ENCODE measurements around the gene ASB11.

The ASB11 gene

DNA sequence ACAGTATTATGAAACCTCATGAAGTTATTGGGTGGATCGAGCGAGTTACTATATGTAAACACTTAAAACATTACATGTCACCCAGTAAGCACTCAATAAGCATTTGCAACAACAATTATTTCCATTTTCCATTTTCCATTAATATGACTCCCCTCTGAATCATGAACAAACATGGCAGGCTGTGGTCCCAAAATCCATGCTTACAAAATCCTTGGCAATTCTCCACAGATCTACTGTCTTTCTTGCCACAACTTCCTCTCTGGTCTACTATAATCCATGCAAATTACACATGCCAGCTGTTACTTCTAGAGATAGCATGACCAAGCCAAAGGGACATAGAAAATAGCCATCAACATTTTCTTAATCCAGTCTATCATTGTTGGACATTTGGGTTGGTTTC lies 22.0 kb downstream of the ASB11 start:
- Histone ChIP-seq H3K9ac (ENCODE audit: low read depth, low read length, poor library complexity) (no peak overlapping the region), H3K14ac (ENCODE audit: low read length) (no peak overlapping the region), H4K91ac (ENCODE audit: low read depth, low read length, poor library complexity) (no peak overlapping the region), H3K27me3 (ENCODE audit: control insufficient read depth in 3 of 3, insufficient read depth in 3 of 3, low read depth in 1 of 3, low read length in 3 of 3) (no peaks in the 10 kb centered on the region), H3K18ac (ENCODE audit: low read length) (no peak overlapping the region), H3K27ac (replicated peaks; ENCODE audit: low read length) (no peak overlapping the region), H2BK15ac (ENCODE audit: low read length) (no peak overlapping the region), H4K8ac (ENCODE audit: low read depth, low read length) (no peak overlapping the region), H2BK5ac (ENCODE audit: low read length) (no peak overlapping the region), H2AFZ (ENCODE audit: low read length) (no peak overlapping the region), H2BK12ac (ENCODE audit: low read length) (no peak overlapping the region), H2AK5ac (ENCODE audit: low read depth, low read length) (no peak overlapping the region), H3K4ac (ENCODE audit: low read length) (no peak overlapping the region), H3K9me3 (replicated peaks in 1 of 2; ENCODE audit: control insufficient read depth in 2 of 2, insufficient read depth in 1 of 2, low read depth in 1 of 2, low read length in 2 of 2) (no peaks in the 10 kb centered on the region), H3K36me3 (replicated peaks in 1 of 2; ENCODE audit: control insufficient read depth in 2 of 2, insufficient read depth in 2 of 2, low read length in 2 of 2) (no peaks in the 10 kb centered on the region), H3K23ac (ENCODE audit: low read depth, low read length, poor library complexity) (no peak overlapping the region), H3K4me1 (ENCODE audit: control insufficient read depth in 2 of 2, insufficient read depth in 1 of 2, low read depth in 1 of 2, low read length in 2 of 2) (no peaks in the 10 kb centered on the region), H3K79me1 (ENCODE audit: low read depth, low read length) (no peaks in the 10 kb centered on the region), H2BK120ac (ENCODE audit: low read depth, low read length) (no peak overlapping the region), H3K4me3 (ENCODE audit: low read length in 2 of 2) (no peak overlapping the region), H3K4me2 (ENCODE audit: insufficient read depth, low read length, poor library complexity, severe bottlenecking) (no peak overlapping the region)
- no CpG with 5 or more reads among the region's 2 CpGs for WGBS, 2 donors (ENCODE audit: extremely low coverage in 2 of 2, insufficient read length in 2 of 2, insufficient replicate concordance in 1 of 2)
- no peak for DNase-seq (ENCODE audit: low spot score)

DNA sequence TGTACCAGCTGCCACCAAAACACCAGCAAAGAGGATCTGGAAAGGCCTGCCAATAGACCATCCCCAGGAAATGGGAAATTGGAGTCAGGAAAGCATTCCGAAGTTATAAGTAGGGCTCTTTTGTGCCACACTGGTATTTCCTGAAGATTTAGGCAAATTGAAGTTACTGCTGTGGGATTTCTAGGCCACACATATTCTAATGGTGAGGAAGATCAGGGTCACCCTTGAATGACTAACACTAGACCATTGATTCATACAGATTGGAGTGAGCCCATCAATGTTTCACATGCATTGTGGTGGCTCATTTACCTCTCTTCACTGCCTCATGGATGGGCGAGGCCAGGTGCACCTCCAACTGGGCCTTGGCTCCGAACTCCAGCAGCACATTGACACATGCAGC lies 22.6 kb downstream of the ASB11 start:
- H3K79me1 ChIP-seq (ENCODE audit: low read depth, low read length), result no peaks in the 10 kb centered on the region
- no peak overlapping the region for H3K4me2 ChIP-seq (ENCODE audit: insufficient read depth, low read length, poor library complexity, severe bottlenecking)
- no peak overlapping the region for H2BK5ac ChIP-seq (ENCODE audit: low read length)
- H3K4me1 ChIP-seq (ENCODE audit: control insufficient read depth in 2 of 2, insufficient read depth in 1 of 2, low read depth in 1 of 2, low read length in 2 of 2), result no peaks in the 10 kb centered on the region
- WGBS, 2 donors (ENCODE audit: extremely low coverage in 2 of 2, insufficient read length in 2 of 2, insufficient replicate concordance in 1 of 2), result no CpG with 5 or more reads among the region's 3 CpGs
- no peak overlapping the region for H2BK15ac ChIP-seq (ENCODE audit: low read length)
- H3K4ac ChIP-seq (ENCODE audit: low read length), result no peak overlapping the region
- no peak overlapping the region for H3K27ac ChIP-seq (replicated peaks; ENCODE audit: low read length)
- no peak overlapping the region for H2AFZ ChIP-seq (ENCODE audit: low read length)
- no peak for DNase-seq (ENCODE audit: low spot score)
- no peak overlapping the region for H3K18ac ChIP-seq (ENCODE audit: low read length)
- H2AK5ac ChIP-seq (ENCODE audit: low read depth, low read length), result no peak overlapping the region
- H4K8ac ChIP-seq (ENCODE audit: low read depth, low read length), result no peak overlapping the region
- no peak overlapping the region for H4K91ac ChIP-seq (ENCODE audit: low read depth, low read length, poor library complexity)
- H3K4me3 ChIP-seq (ENCODE audit: low read length in 2 of 2), result no peak overlapping the region
- H2BK12ac ChIP-seq (ENCODE audit: low read length), result no peak overlapping the region
- no peak overlapping the region for H2BK120ac ChIP-seq (ENCODE audit: low read depth, low read length)
- no peak overlapping the region for H3K9ac ChIP-seq (ENCODE audit: low read depth, low read length, poor library complexity)
- no peak overlapping the region for H3K14ac ChIP-seq (ENCODE audit: low read length)
- H3K23ac ChIP-seq (ENCODE audit: low read depth, low read length, poor library complexity), result no peak overlapping the region
- H3K27me3 ChIP-seq (ENCODE audit: control insufficient read depth in 3 of 3, insufficient read depth in 3 of 3, low read depth in 1 of 3, low read length in 3 of 3), result peaks cover 0 to 5% (median 0%) of the 10 kb centered on the region in 3 experiments
- no peaks in the 10 kb centered on the region for H3K9me3 ChIP-seq (replicated peaks in 1 of 2; ENCODE audit: control insufficient read depth in 2 of 2, insufficient read depth in 1 of 2, low read depth in 1 of 2, low read length in 2 of 2)
- H3K36me3 ChIP-seq (replicated peaks in 1 of 2; ENCODE audit: control insufficient read depth in 2 of 2, insufficient read depth in 2 of 2, low read length in 2 of 2), result no peaks in the 10 kb centered on the region

GRCh38 chrX:15277604-15278003 lies 37.8 kb downstream of the ASB11 start:
- peaks cover 0 to 4% (median 0%) of the 10 kb centered on the region in 3 experiments for H3K27me3 ChIP-seq (ENCODE audit: control insufficient read depth in 3 of 3, insufficient read depth in 3 of 3, low read depth in 1 of 3, low read length in 3 of 3)
- H2BK5ac ChIP-seq (ENCODE audit: low read length), result no peak overlapping the region
- H2AFZ ChIP-seq (ENCODE audit: low read length), result no peak overlapping the region
- H4K91ac ChIP-seq (ENCODE audit: low read depth, low read length, poor library complexity), result no peak overlapping the region
- no CpG with 5 or more reads among the region's 1 CpG for WGBS, 2 donors (ENCODE audit: extremely low coverage in 2 of 2, insufficient read length in 2 of 2, insufficient replicate concordance in 1 of 2)
- H2BK12ac ChIP-seq (ENCODE audit: low read length), result no peak overlapping the region
- H2AK5ac ChIP-seq (ENCODE audit: low read depth, low read length), result no peak overlapping the region
- no peak overlapping the region for H3K18ac ChIP-seq (ENCODE audit: low read length)
- no peak overlapping the region for H3K4me3 ChIP-seq (ENCODE audit: low read length in 2 of 2)
- no peak overlapping the region for H2BK15ac ChIP-seq (ENCODE audit: low read length)
- H3K4me1 ChIP-seq (ENCODE audit: control insufficient read depth in 2 of 2, insufficient read depth in 1 of 2, low read depth in 1 of 2, low read length in 2 of 2), result no peaks in the 10 kb centered on the region
- no peak overlapping the region for H3K14ac ChIP-seq (ENCODE audit: low read length)
- no peak overlapping the region for H4K8ac ChIP-seq (ENCODE audit: low read depth, low read length)
- no peaks in the 10 kb centered on the region for H3K9me3 ChIP-seq (replicated peaks in 1 of 2; ENCODE audit: control insufficient read depth in 2 of 2, insufficient read depth in 1 of 2, low read depth in 1 of 2, low read length in 2 of 2)
- no peak overlapping the region for H3K9ac ChIP-seq (ENCODE audit: low read depth, low read length, poor library complexity)
- H3K4ac ChIP-seq (ENCODE audit: low read length), result no peak overlapping the region
- no peak overlapping the region for H2BK120ac ChIP-seq (ENCODE audit: low read depth, low read length)
- H3K36me3 ChIP-seq (replicated peaks in 1 of 2; ENCODE audit: control insufficient read depth in 2 of 2, insufficient read depth in 2 of 2, low read length in 2 of 2), result no peaks in the 10 kb centered on the region
- DNase-seq (ENCODE audit: low spot score), result no peak
- no peak overlapping the region for H3K27ac ChIP-seq (replicated peaks; ENCODE audit: low read length)
- no peaks in the 10 kb centered on the region for H3K79me1 ChIP-seq (ENCODE audit: low read depth, low read length)
- H3K4me2 ChIP-seq (ENCODE audit: insufficient read depth, low read length, poor library complexity, severe bottlenecking), result no peak overlapping the region
- H3K23ac ChIP-seq (ENCODE audit: low read depth, low read length, poor library complexity), result no peak overlapping the region

- no peak overlapping the region for H3K27ac ChIP-seq (replicated peaks; ENCODE audit: low read length)
- WGBS, 2 donors (ENCODE audit: extremely low coverage in 2 of 2, insufficient read length in 2 of 2, insufficient replicate concordance in 1 of 2), result no CpG with 5 or more reads among the region's 2 CpGs
- H2BK5ac ChIP-seq (ENCODE audit: low read length), result no peak overlapping the region
Observed at GRCh38 chrX:15274946-15275345, 40.5 kb downstream of the ASB11 start.

More at GRCh38 chrX:15274946-15275345, 40.5 kb downstream of the ASB11 start:
- no peak for DNase-seq (ENCODE audit: low spot score)
- Histone ChIP-seq H3K23ac (ENCODE audit: low read depth, low read length, poor library complexity) (no peak overlapping the region), H3K9ac (ENCODE audit: low read depth, low read length, poor library complexity) (no peak overlapping the region), H2AFZ (ENCODE audit: low read length) (no peak overlapping the region), H4K91ac (ENCODE audit: low read depth, low read length, poor library complexity) (no peak overlapping the region), H3K4ac (ENCODE audit: low read length) (no peak overlapping the region), H3K4me1 (ENCODE audit: control insufficient read depth in 2 of 2, insufficient read depth in 1 of 2, low read depth in 1 of 2, low read length in 2 of 2) (no peaks in the 10 kb centered on the region), H3K79me1 (ENCODE audit: low read depth, low read length) (no peaks in the 10 kb centered on the region), H3K4me2 (ENCODE audit: insufficient read depth, low read length, poor library complexity, severe bottlenecking) (no peak overlapping the region), H2BK120ac (ENCODE audit: low read depth, low read length) (no peak overlapping the region), H2AK5ac (ENCODE audit: low read depth, low read length) (no peak overlapping the region), H3K4me3 (ENCODE audit: low read length in 2 of 2) (no peak overlapping the region), H3K18ac (ENCODE audit: low read length) (no peak overlapping the region), H3K27me3 (ENCODE audit: control insufficient read depth in 3 of 3, insufficient read depth in 3 of 3, low read depth in 1 of 3, low read length in 3 of 3) (peaks cover 0 to 4% (median 0%) of the 10 kb centered on the region in 3 experiments), H3K9me3 (replicated peaks in 1 of 2; ENCODE audit: control insufficient read depth in 2 of 2, insufficient read depth in 1 of 2, low read depth in 1 of 2, low read length in 2 of 2) (no peaks in the 10 kb centered on the region), H2BK15ac (ENCODE audit: low read length) (no peak overlapping the region), H3K36me3 (replicated peaks in 1 of 2; ENCODE audit: control insufficient read depth in 2 of 2, insufficient read depth in 2 of 2, low read length in 2 of 2) (no peaks in the 10 kb centered on the region), H2BK12ac (ENCODE audit: low read length) (no peak overlapping the region), H3K14ac (ENCODE audit: low read length) (no peak overlapping the region), H4K8ac (ENCODE audit: low read depth, low read length) (no peak overlapping the region)

All from neuronal stem cell (in vitro differentiated cells).